MM.1S (cell line): ENCODE results near the gene HERC2.
A peak's percentile ranks its signal among the peaks of the same experiment; 100 is the strongest.

ENCODE experiments used
- DNase-seq: peaks from one replicate; pipeline ENCODE4 v3.0.0-alpha.2; 2015
- H2AFZ ChIP-seq: fragments of 300-600 bp; sonication (generic); 2 replicates; pipeline ENCODE4 v1.6.0; 2016; ENCODE audit warnings: antibody characterized with exemption, low read length
- H3F3A ChIP-seq: fragments of 300-600 bp; sonication (generic); 2 replicates; pipeline ENCODE4 v1.6.1; 2016; ENCODE audit warnings: mild to moderate bottlenecking, antibody characterized with exemption, low read length, moderate library complexity, mixed read lengths; ENCODE audit not compliant: insufficient read depth
- H3K27ac ChIP-seq: fragments of 300-600 bp; sonication (generic); 2 replicates; pipeline ENCODE4 v1.5.1; 2016; ENCODE audit warnings: mild to moderate bottlenecking, low read length
- H3K27me3 ChIP-seq: fragments of 300-600 bp; sonication (generic); replicated peaks from 2 replicates; pipeline ENCODE4 v1.6.0; 2016; ENCODE audit warnings: low read length; ENCODE audit not compliant: insufficient read depth
- H3K36me3 ChIP-seq: fragments of 300-600 bp; sonication (generic); replicated peaks from 2 replicates; pipeline ENCODE4 v1.6.1; 2016; ENCODE audit warnings: mild to moderate bottlenecking, low read length, mixed read lengths; ENCODE audit not compliant: insufficient read depth
- H3K4me1 ChIP-seq: fragments of 300-600 bp; sonication (generic); 2 replicates; pipeline ENCODE4 v1.6.1; 2016; ENCODE audit warnings: low read length, mixed read lengths
- H3K4me2 ChIP-seq: fragments of 300-600 bp; sonication (generic); 2 replicates; pipeline ENCODE4 v1.6.0; 2016; ENCODE audit warnings: low read depth, low read length
- H3K4me3 ChIP-seq: fragments of 300-600 bp; sonication (generic); 2 replicates; pipeline ENCODE4 v1.5.1; 2016; ENCODE audit warnings: low read length, mixed read lengths
- H3K79me2 ChIP-seq: fragments of 300-600 bp; sonication (generic); 2 replicates; pipeline ENCODE4 v1.6.1; 2016; ENCODE audit warnings: mixed run types, low read length, mixed read lengths
- H3K9ac ChIP-seq: fragments of 300-600 bp; sonication (generic); 2 replicates; pipeline ENCODE4 v1.6.1; 2016; ENCODE audit warnings: low read length, mixed read lengths
- H3K9me2 ChIP-seq: fragments of 300-600 bp; sonication (generic); replicated peaks from 2 replicates; pipeline ENCODE4 v1.6.1; 2016; ENCODE audit warnings: mild to moderate bottlenecking, low read length, mixed read lengths; ENCODE audit not compliant: insufficient read depth
- H3K9me3 ChIP-seq: fragments of 300-600 bp; sonication (generic); replicated peaks from 2 replicates; pipeline ENCODE4 v1.6.1; 2016; ENCODE audit warnings: mild to moderate bottlenecking, low read length, mixed read lengths; ENCODE audit not compliant: insufficient read depth
- H4K20me1 ChIP-seq: fragments of 300-600 bp; sonication (generic); 2 replicates; pipeline ENCODE4 v1.6.1; 2016; ENCODE audit warnings: mild to moderate bottlenecking, low read length, moderate library complexity, mixed read lengths; ENCODE audit not compliant: insufficient read depth
- CTCF ChIP-seq: fragments of 300-600 bp; sonication (generic); IDR thresholded peaks from 2 replicates; pipeline ENCODE4 v1.5.1; 2016; ENCODE audit warnings: antibody characterized with exemption, low read length, mixed read lengths
- EZH2 ChIP-seq: fragments of 300-600 bp; sonication (generic); optimal IDR thresholded peaks from 2 replicates; pipeline ENCODE3; 2017; ENCODE audit warnings: low read depth, mild to moderate bottlenecking, antibody characterized with exemption, low read length, mixed read lengths
- EZH2phosphoT487 ChIP-seq: fragments of 300-600 bp; sonication (generic); IDR thresholded peaks from 2 replicates; pipeline ENCODE4 v1.6.1; 2018; ENCODE audit warnings: antibody characterized with exemption, low read length

Gene HERC2

GRCh38 chr15:28255965-28256364, 66.0 kb downstream of the HERC2 start:
- H3K9me3 ChIP-seq = no peaks in the 10 kb centered on the region
- no peak for DNase-seq
- H3K27me3 ChIP-seq = no peaks in the 10 kb centered on the region
- no peaks in the 10 kb centered on the region for H3F3A ChIP-seq
- H3K9me2 ChIP-seq = no peaks in the 10 kb centered on the region
- H3K27ac ChIP-seq = no peak overlapping the region
- no peak overlapping the region for H3K4me2 ChIP-seq
- no peaks in the 10 kb centered on the region for H3K36me3 ChIP-seq
- no peak overlapping the region for H2AFZ ChIP-seq
- H3K79me2 ChIP-seq = no peaks in the 10 kb centered on the region
- H4K20me1 ChIP-seq = no peaks in the 10 kb centered on the region
- no peak for TF ChIP-seq EZH2
- TF ChIP-seq EZH2phosphoT487 = no peak
- TF ChIP-seq CTCF = no peak
- H3K4me1 ChIP-seq = 0 out of 2 replicates have a peak, but pooled peaks cover 4% of the 10 kb centered on the region
- H3K9ac ChIP-seq = no peak overlapping the region
- no peak overlapping the region for H3K4me3 ChIP-seq

GRCh38 chr15:28252831-28253230, 69.1 kb downstream of the HERC2 start:
- Histone ChIP-seq H3F3A (no peaks in the 10 kb centered on the region), H3K9me2 (no peaks in the 10 kb centered on the region), H3K4me1 (0 out of 2 replicates have a peak, but pooled peaks cover 4% of the 10 kb centered on the region), H4K20me1 (no peaks in the 10 kb centered on the region), H3K79me2 (no peaks in the 10 kb centered on the region), H3K9ac (no peak overlapping the region), H3K9me3 (no peaks in the 10 kb centered on the region), H3K4me2 (no peak overlapping the region), H3K27me3 (no peaks in the 10 kb centered on the region), H3K27ac (no peak overlapping the region), H3K4me3 (no peak overlapping the region), H3K36me3 (no peaks in the 10 kb centered on the region), H2AFZ (no peak overlapping the region)
- DNase-seq = peak; percentile 37
- no peak for TF ChIP-seq EZH2
- TF ChIP-seq CTCF = no peak
- no peak for TF ChIP-seq EZH2phosphoT487

- no peak overlapping the region for H2AFZ ChIP-seq
- DNase-seq = no peak
- no peak overlapping the region for H3K9ac ChIP-seq
- H3K4me2 ChIP-seq = no peak overlapping the region
- H3K4me1 ChIP-seq = no peaks in the 10 kb centered on the region
- no peaks in the 10 kb centered on the region for H3K27me3 ChIP-seq
- TF ChIP-seq EZH2phosphoT487 (no peak), EZH2 (no peak), CTCF (no peak)
- H3K79me2 ChIP-seq = no peaks in the 10 kb centered on the region
- no peaks in the 10 kb centered on the region for H3F3A ChIP-seq
- H4K20me1 ChIP-seq = no peaks in the 10 kb centered on the region
- no peaks in the 10 kb centered on the region; the same call in 1 of the 2 replicates for H3K36me3 ChIP-seq
- H3K9me3 ChIP-seq = no peaks in the 10 kb centered on the region
- H3K9me2 ChIP-seq = no peaks in the 10 kb centered on the region
- no peak overlapping the region for H3K27ac ChIP-seq
- no peak overlapping the region for H3K4me3 ChIP-seq
These were observed 75.4 kb downstream of the HERC2 start for GRCh38 chr15:28246605-28247004.
